GM19240 (cell line): Measurements from ENCODE around the gene BRINP2.

ENCODE experiments used
- DNase-seq: peaks from one replicate; pipeline ENCODE4 v3.0.0; 2011; ENCODE audit warnings: low spot score; ENCODE audit not compliant: insufficient read length

BRINP2 gene

GRCh38 chr1:177170756-177171535, at the start of gene BRINP2:
TSS of gene BRINP2 (plus strand) at chr1:177170958. CDS start at chr1:177229877, 58,919 bp downstream.
- DNase-seq = no peak

- DNase-seq = no peak
Measured at GRCh38 chr1:177122461-177123251, 48.1 kb upstream of the BRINP2 start.

- no peak for DNase-seq
Measured at GRCh38 chr1:177124577-177125278, 46.0 kb upstream of the BRINP2 start.

- DNase-seq = no peak
Measured at GRCh38 chr1:177126267-177126666, 44.5 kb upstream of the BRINP2 start.

GRCh38 chr1:177128665-177129281, 42.0 kb upstream of the BRINP2 start:
- DNase-seq = no peak

GRCh38 chr1:177130451-177130945, 40.3 kb upstream of the BRINP2 start:
- no peak for DNase-seq

GRCh38 chr1:177131723-177132122, 39.0 kb upstream of the BRINP2 start:
- no peak for DNase-seq

- no peak for DNase-seq
Measured at GRCh38 chr1:177132141-177132540, 38.6 kb upstream of the BRINP2 start.

GRCh38 chr1:177133977-177134538, 36.7 kb upstream of the BRINP2 start:
- DNase-seq = no peak

GRCh38 chr1:177135250-177135649, 35.5 kb upstream of the BRINP2 start:
- DNase-seq = no peak

GRCh38 chr1:177137814-177138213, 32.9 kb upstream of the BRINP2 start:
- DNase-seq = no peak

GRCh38 chr1:177138347-177138746, 32.4 kb upstream of the BRINP2 start:
- DNase-seq = no peak

- no peak for DNase-seq
Measured at GRCh38 chr1:177142010-177142409, 28.7 kb upstream of the BRINP2 start.

GRCh38 chr1:177142791-177143271, 27.9 kb upstream of the BRINP2 start:
- DNase-seq = no peak

GRCh38 chr1:177145106-177146070, 25.4 kb upstream of the BRINP2 start:
- DNase-seq = no peak

GRCh38 chr1:177146499-177146898, 24.3 kb upstream of the BRINP2 start:
- no peak for DNase-seq

- DNase-seq = no peak
Measured at GRCh38 chr1:177162243-177162642, 8.5 kb upstream of the BRINP2 start.

GRCh38 chr1:177163844-177164379, 6.8 kb upstream of the BRINP2 start:
- no peak for DNase-seq

GRCh38 chr1:177164380-177165068, 6.2 kb upstream of the BRINP2 start, which contains the start of gene ASTN1:
TSS of gene ASTN1 (minus strand) at chr1:177164712. CDS start at chr1:177164676, 36 bp downstream.
- no peak for DNase-seq
